ENCODE results near the gene POLR1D.

Gene POLR1D

DNA sequence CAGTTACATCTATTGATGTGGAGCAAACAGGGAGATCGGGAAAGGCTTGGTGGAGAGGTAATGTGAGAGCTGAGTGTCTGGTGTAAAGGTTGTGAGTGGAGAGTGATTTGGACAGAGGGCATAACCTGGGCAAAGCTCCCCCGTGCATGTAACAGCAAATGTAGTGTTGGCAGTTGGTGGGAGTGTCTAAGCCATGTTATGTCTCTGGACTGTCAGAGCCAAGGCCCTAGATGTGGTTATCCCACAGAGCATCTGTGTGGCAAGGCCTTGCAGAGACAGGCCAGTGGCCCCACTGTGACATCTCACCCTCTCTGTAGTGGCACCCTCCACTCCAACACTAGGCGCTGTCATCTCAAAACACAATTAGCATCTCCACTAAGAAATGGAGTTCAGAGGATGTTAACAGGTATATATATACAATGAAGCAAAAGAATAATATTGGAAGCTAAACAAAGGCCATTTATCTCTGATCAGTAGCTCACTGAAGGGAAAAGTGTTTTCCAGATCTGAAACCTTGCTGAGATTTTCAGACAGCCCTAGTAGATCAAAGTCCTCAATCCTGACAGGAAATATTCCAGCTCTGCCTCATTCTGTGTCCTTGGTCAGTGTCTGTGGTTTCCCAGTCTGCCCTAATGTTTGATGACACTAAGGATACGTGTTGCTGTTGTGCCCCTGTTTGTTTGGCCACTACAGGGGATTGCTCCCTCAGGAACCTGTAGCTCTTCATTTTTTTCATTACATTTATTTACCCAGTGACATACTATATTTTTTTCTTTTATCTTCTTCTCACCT lies 20.2 kb downstream of the POLR1D start:
- DNase-seq, result no peak

DNA sequence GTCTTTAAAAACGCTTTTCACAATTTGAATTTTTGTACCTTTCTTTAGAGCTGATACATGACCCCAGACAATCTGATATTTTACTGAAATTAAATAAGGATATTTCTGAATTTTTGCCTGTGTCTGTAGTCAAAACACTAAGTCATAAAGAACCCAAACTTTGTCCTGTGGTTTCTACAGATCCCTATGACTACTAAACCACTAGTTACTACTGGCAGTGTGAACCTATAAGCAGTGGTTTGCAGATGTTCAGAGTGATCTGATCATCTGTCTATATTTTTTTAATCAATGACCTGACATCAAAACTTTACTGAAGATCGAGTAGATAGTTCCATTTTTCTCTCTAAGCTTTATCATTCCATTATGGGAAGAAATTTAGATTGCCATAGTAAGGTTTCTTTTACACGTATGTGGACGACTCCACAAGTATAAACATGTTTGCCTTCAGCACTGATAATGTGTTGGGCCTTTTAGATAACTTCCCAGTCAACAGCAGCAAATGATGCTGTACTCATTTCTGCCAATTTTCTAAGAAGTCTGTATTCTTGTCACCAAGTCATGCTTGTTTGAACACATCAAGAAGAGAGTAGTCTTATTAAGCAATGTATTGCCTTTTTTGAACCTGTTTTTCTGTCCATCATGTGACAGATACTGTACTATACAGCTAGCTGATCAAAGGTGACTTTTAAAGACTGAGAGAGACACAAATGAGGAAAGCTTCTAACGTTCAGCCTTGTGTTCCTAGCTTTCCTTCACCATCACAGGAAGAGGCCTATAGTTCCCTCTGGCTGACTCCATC lies 21.8 kb downstream of the POLR1D start:
- DNase-seq, result no peak

DNA sequence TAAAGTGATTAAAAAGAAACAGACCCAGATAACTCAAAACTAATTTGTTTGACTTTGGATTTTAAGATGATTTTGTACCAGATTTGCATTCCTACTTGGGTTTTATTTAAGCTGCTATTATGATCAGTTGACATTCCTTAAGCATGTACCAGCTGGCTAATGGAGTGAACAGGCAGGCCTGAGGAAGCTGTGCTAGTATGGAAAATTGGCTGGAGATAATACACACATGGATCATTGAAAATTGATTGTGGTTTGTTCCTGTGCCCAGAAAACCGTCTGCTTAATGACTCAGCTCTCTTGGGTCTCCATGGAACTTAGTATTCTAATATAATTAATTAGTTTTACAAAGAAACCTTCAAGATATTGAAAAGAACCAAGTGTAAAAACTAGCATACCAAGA lies 22.6 kb downstream of the POLR1D start:
- DNase-seq, result peak; percentile 51

DNA sequence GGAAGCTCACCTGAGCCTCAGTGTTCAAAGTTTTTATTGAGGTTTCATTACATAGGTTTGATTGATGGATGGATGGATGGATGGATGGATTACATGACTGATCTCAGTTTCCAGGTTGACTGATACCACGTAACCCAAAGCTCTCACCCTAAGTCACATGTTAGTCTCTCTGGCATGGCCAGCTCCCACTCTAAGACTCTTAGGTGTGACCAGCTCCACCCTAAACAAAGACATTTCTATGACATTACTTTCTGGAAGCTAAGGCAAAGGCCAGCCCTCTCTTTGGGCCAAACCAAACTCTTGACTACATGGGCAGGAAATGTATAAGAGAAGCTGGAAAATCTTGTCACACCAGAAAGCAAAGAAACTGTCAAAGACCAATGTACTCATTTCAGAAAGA lies 28.6 kb downstream of the POLR1D start:
- DNase-seq, result no peak

DNA sequence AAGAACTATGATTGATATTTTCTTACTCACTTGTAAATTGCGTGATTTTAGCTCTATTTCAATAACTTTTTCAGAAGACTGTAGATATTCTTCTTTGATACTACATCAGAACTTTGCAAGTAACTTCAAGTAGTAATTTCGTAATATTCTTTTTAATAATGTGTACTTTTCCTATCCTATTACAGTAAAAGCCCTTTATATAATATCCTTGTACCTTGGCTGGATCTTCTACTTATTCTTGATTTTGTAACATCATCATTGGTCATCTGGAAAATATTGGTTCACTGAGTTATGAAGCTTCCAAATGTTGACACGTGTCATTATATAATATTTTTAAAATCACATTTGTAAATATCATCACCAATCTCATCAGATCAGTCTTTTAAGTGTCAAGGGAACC lies 32.4 kb downstream of the POLR1D start:
- DNase-seq, result no peak

DNA sequence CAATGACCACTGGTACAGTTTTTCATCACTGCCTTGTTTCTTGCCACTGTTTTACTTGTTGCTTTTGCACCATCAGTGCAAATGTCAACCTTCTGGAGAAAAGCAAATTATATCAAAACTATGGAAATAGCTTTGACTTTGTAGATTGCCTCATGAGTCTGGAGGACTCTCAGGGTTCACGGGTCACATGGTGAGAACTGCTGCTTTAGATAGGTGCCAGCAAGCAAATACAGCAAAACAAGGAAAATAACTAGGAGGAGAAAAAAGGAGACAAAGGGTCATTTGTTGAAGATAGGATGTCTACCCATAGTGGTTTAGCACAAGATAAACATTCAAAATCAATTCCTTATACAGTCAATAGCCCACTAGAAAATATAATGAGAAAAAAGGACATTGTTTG lies 33.1 kb downstream of the POLR1D start:
- no peak for DNase-seq

DNA sequence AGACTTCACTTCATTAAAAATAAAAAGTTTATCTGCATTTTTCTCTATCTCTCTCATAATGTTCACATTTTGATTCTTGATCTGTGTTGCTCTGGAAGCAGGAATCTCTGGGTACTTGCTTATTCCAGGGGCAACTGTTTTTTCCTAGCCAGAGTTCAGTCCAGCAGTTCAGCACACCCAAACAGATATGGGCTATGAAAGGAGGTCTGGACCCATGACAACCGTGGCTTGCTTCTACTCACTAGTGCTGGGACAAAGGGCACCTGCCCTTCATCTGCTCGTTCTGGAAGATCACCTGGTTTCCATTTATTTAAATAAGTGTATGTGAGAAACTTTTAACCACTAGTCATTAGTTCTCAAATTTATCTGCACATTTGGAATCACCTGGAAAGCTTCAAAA lies 36.0 kb downstream of the POLR1D start:
- no peak for DNase-seq

DNA sequence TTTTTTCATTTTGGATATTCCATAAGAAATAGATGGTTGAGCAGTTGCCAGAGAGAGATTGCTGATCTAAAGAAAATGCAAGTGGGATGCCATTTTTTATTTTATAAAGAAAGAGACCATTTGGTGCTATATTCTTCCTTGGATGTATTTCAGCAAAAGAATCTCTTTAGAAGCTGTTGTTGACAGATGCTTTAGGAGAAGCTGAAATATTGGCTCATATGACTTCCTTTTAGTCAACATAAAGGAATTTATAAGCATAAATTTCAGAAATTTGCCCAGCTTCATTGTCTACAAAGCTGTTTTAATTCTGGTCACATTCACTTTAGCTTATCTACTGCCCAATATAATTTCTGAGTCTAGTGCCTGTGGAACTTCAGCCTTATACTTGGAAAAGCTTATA lies 36.9 kb downstream of the POLR1D start:
- no peak for DNase-seq

DNA sequence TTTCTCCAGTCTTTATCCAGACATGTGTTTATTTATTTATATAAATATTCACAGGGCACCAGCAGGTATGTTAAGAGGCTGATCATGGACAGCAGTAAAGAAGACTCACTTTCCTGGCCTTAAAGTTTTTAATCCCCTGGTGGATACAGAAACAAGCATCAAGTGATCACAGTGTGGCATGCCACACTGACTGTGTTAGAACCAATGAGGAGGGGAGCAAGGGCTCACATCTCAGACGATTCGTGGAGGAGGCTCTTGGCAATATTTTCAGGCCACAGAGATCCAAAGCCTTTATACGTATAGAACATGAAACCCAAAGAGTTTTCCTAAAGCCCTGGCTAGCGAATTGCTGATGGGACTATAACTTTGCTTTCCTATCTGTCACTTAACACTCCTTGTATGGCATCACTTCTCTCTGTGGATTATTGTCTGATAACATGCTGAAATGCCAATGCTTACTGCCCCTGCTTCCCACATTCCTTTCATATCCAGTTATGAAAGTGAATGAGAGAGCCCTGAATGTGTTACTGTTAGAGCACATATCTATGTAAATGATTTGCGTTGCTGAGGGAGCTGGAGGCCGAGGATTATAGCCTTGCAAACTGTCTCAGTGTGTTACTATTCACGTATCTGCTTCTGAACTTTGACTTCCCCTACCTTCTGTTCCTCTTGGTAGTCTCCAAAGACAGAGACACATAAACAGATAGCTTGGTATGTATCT lies 37.6 kb downstream of the POLR1D start:
- no peak for DNase-seq

DNA sequence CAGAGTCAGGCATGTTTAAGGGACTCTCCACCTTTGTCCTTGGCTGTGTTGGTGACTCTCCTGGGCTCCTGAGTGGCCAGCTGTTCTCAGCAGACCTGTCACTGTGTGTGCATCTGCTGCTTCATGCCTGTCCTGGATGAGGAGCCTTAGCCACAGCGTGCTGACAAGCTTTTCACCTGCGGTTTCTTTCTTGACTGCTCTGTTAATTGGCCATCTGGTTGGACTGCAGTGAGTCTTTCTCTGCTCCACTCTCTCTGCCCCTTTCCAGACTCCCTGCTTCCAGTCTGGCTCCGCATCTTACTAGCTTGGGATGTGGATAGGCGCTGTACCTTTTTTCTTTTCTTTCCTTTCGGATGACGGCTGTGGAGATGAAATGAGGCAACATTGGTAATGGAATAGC lies 38.8 kb downstream of the POLR1D start:
- DNase-seq, result no peak

DNA sequence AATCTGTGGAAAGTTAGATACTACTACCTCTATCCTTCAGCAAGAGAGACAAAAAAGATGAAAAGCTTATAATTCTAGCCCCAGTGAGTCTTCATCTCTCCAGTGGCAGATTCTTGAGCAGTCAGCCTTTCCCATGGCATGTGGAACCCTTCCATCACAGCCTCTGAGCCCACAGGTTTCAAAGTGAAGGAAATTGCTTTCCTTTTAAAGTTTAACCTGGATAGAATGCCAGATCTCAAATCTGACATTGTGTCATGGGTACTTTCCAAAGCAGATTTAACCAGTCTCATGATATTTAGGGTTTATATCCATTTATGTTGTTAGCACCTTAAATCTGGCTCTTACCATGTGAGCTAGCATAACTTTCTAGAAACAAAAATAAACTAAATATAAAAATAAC lies 39.3 kb downstream of the POLR1D start:
- DNase-seq, result no peak

DNA sequence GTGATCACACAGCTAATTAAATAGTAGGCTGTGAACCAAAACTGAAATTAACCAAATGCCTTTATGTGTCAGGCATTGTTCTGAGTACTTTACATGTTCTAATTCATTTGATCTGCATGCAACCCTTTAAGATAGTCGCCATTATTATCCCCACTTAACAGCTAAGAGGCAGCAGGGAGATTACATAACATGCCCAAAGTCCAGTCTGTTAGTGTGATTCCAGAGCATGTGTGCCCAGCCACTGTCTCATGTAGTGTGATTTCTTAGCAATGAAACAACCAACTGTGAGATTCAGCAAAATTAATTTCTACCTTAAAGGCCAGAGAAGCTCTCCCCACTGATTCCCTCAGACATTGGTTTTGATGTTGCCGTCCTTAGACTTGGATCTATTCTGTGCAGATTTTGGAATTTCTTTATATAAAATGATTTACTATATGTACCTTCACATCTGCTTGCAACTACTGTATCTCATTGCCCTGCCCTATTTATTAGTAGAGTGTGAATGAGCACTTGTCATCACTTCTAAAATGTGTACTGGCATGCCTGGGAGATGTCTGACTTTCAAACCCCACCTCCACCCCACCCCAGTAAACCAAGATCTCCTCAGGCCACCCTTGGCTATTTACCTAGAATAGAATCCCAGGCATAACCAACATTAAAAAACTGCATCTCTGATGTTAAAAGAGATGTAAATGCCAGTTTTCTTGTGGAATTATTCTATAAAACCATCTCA lies 41.2 kb downstream of the POLR1D start:
- no peak for DNase-seq

DNA sequence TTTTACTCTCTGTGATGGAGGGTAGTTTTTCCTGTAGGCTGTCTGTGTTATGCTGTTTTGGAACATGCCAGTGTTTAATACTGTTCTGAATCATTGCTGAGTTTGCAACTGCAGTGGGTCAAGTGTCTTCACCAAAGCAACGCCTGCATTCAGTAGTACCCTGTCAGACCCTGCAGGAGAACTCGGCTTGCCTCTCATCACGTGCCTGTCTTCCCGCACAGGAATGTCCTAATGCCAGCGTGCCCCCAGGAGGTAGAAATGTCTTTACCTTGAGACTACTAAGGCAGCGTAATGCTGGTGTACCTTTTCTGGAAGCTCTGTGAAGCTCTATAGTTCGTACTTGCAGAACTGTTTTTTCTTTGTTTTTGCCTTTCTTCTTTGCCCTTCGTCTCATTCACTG lies 42.3 kb downstream of the POLR1D start:
- DNase-seq, result no peak

DNA sequence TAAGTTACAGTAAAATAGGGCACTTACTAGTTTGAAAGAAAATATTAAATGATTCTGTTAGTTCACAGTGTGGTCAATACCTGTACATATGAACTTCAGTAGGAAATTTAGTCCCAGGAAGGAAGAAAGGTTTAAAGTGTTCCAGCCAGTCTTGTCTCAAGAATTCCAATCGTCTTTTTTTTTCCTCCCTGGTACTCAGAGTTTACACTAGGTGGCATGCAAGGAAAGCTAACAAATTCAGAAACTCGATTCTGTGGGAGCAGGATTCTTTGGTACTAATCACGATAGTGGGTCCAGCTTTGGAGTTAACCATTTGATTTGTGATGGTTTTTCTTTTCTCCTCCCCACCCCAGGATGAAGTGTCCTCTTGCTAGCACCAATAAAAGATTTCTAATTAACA lies 43.6 kb downstream of the POLR1D start:
- DNase-seq, result no peak

DNA sequence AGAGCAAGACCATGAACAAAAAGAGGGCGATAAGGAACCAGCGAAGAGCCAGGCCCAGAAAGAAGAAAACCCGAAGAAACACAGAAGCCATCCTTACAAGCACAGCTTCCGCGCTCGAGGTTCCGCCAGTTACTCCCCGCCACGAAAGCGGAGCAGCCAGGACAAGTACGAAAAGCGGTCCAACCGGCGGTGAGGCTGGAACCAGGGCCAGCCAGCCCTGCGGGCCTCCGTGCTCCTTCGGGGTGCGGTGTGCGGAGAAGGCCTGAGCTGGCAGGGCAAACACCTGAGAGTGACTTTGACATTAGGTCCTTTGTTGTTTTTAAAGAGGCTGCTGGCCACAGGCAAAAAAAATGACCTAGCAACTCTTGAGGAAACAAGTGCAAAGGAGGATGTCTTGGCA lies 44.1 kb downstream of the POLR1D start:
- DNase-seq, result no peak

DNA sequence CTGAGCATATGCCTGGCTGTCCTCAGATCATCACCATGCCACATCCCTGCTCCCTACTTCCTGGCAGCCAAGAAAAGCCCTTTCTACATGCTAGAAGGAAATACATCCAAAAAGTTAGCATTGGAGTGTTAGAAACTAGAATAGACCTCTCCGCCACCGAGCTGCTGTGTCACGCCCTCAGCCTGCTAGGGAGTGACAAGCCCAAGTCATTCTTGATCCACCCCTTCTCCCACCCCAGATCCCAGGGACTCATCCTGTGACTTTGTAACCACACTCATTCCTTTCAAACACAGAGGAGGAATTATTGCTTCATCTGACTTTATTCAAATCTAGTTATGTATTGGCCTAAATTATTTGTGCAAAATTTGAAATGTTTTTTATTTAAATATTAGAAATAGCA lies 45.3 kb downstream of the POLR1D start:
- no peak for DNase-seq

DNA sequence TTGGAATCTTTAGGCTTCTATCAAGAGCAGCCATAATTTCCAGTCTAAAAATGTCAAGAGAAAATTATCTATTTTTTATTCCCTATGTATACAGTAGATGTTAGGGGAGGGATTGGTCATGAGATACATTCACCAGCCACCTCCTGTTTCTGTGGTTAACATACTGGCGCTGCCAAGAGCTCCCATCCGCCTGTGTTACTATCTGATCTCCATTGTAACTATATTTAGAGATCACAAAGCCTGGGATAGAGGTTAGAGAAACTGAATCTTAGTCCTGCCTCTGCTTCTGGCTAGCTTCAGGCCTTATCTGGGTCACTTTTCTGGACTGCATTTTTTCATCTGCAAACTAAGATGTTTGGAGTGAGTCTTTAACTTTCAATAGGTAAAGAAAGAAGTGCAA lies 46.3 kb downstream of the POLR1D start:
- no peak for DNase-seq

DNA sequence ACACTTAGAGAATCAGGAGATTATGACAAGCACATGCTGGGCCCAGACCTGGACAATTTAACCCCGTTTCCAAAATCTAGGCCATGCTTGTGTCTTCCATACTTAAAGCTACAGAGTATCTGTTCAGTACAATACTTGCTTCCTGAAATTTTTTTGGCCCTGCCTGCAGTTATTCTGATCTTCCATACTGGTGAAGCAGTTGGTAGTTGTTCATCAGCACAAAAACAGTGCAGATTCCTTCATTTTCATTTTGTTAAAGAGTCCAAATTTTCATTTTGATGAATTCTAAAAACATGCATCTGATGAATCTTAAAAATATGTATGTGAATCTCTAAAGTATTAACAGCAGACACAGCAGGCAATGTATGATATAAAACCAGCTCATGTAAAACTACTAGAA lies 49.2 kb downstream of the POLR1D start:
- no peak for DNase-seq

DNA sequence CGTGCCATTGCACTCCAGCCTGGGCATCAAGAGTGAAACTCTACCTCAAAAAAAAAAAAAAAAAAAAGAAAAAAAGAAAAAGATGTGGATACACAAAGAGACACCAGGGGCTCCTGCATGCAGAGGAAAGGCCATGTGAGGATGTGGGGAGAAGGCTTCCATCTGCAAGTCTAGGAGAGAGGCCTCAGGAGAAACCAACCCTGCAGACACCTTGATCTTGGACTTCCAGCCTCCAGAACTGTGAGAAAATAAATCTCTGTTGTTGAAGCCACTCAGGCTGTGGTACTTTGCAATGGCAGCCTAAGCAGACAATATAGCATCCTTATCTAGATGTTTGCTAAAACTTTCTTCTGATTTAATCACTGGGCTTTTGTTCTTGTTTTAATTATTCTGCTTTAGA lies 50.3 kb downstream of the POLR1D start:
- no peak for DNase-seq
